ENCODE data around the gene NTRK1.

DNA sequence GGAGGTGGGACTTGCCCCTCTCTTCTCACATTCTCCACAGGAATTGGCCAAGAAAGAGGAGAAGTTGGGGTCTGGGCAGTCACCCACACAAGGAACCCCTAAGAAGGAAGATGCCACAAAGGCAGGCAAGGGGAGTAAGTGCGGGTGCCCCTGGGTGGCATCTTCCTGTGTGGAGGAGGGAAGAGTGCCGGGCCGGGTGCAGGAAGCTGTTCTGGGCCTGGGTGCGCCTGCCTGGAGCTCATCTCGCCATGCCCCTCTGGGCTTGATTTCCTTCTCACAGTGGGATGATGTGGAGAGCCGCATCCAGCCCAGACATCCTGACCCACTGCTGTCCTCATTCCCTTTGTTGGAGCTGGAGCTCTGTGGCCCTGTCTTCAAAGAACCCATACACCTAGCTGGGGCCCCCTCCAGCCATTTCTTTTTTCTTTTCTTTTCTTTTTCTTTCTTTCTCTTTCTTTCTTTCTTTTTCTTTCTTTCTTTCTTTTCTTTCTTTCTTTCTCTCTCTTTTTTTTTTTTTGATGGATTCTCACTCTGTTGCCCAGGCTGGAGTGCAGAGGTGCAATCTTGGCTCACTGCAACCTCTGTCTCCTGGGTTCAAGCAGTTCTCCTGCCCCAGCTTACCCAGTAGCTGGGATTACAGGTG lies 69.1 kb downstream of the NTRK1 start:
- TF ChIP-seq, protein P1, sequence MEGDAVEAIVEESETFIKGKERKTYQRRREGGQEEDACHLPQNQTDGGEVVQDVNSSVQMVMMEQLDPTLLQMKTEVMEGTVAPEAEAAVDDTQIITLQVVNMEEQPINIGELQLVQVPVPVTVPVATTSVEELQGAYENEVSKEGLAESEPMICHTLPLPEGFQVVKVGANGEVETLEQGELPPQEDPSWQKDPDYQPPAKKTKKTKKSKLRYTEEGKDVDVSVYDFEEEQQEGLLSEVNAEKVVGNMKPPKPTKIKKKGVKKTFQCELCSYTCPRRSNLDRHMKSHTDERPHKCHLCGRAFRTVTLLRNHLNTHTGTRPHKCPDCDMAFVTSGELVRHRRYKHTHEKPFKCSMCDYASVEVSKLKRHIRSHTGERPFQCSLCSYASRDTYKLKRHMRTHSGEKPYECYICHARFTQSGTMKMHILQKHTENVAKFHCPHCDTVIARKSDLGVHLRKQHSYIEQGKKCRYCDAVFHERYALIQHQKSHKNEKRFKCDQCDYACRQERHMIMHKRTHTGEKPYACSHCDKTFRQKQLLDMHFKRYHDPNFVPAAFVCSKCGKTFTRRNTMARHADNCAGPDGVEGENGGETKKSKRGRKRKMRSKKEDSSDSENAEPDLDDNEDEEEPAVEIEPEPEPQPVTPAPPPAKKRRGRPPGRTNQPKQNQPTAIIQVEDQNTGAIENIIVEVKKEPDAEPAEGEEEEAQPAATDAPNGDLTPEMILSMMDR (IDR thresholded peaks at IDR 0.05): no peak
- no peak for TF ChIP-seq POLR2A (IDR thresholded peaks at IDR 0.05)

Data from testis (tissue), 2 donors.